Medulla oblongata (tissue), 1 donor: ENCODE results near the gene NAPG.
"Not testable (repeated sequence)": the region's sequence is repeated elsewhere in the genome, so short reads cannot be mapped to it uniquely, and the experiment has no call there.

Experiments
- DNase-seq: peaks from one replicate; pipeline ENCODE4 v3.0.0-alpha.2; 2015; ENCODE audit errors: extremely low spot score

NAPG gene

DNA sequence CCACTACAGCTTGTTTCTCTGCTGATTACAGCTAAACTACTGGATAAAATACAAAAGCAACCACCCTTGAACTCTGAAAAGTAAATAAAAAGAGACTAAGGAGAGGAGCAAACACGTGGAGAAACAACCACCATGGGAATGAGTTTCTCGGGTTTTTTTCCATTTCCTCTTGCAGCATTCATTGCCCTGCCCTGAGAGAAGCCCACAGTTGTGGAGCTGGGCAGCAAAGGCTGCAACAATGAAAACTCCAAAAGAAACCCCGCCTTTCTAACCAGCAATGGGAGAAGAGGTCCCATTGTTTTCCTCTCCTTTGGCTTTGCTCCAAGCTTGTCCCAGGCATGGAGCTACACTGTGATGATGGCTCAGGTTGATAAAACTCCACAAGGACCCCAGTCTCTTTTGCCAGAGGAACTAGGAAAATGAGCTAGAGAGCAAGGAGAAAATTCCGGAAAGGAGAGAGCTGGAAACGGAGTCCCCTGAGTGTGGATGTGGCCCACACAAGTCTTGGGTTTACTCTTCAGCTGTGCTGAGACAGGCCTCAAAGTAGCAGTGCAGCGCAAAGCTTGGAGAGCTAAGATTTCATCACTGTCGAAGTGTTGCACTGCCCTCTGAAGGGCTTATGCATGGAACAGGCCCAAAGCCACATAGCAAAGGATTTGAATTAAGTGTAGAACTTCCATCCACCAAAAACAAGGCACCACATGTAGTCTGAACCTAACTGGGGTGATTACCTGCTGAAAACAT lies 20.9 kb downstream of the NAPG start:
- DNase-seq = peak; percentile 53

DNA sequence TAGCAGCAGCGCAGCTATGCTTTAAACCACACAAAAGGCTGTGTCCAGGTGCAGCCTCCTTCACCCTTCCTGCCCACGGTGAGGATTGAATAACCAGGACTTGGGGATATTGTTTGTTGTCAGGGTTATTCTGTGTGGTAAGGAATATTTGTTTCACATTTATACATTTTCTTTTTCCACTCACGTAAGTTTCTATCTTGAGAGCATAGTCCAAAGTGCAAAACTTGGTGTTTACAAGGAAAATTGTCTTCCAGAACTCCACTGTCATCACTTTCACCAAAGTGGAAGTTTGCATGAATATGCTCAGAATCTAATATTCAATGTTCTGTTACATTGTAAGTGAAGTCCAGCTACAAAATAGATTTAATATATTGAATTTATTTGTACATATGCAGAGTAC lies 26.4 kb downstream of the NAPG start:
- no peak for DNase-seq

DNA sequence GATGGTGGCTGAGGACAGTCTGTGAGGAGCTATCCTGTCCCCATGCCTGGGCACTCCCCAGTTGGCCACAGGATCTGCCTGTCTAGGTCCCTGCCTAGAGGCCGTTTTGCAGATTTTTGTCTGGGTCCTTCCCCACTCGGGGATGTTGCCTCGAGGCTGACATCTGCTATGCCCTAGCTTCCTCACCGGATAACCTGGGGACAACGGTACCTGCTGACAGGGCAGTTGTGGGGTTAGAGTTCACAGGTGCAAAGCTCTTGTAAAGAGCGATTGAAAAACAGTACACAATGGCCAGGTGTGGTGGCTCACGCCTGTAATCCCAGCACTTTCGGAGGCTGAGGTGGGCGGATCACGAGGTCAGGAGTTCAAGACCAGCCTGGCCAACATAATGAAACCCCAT lies 30.4 kb downstream of the NAPG start:
- DNase-seq = not testable (repeated sequence)

DNA sequence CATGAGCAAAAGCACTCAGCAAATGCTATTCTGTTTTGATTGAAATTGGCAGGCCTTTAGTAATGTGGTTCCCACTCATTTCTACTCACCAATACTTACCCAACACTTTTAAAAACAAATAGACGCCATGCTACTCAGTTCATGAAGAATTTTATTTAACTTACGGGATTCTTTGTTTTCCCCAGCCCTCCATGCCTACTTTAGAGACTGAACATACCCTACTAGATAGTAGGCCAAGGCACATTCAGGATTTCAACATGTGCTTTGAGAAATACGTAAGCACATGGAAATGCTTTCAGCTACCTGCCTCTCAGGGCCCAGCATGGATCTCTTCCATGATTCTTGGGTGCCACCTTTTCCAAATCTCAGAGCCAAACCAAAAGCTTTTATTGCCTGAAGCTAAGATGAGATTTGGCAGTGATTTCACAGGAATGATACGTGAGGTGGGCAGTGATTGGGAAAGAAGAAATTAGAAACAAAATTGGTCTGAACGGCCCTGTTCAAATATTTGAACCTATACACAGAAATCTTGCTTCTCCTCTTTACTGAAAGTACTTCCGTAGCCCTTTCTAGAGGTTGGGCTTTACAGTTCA lies 31.4 kb downstream of the NAPG start:
- DNase-seq = no peak

DNA sequence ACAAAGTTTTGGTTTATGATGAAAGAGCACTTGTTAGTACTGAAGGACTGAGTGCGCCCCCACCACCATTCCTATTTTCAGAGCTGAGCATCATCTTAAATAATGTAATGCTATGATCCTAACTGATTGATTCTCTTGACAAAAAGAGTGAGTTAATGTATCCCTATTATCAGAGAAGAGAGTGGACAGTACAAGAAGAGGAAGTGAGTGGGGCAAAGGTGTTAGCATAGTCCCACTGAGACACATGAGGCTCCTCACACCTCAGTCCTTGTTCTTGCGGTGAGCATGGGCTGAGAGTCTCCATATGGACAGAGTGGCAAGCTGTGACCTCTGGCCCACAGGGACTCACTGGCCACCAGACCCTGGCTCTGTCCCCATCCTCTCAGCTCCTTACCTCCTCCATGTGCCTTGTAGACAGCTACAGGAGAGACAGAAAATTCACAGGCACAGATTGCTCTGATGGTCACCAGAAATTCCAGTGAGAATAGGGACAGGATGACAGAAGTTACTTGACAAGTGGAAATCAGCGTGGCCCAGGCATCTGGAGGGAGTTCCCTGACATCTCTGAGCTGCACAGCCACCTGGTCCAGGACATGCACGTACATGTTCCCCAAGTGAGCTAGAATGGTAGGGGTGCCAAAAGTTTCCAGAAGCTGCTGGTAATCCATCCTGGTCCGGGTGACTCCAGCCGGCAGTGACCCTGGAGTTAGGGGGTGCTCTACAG lies 32.6 kb downstream of the NAPG start:
- DNase-seq = no peak

DNA sequence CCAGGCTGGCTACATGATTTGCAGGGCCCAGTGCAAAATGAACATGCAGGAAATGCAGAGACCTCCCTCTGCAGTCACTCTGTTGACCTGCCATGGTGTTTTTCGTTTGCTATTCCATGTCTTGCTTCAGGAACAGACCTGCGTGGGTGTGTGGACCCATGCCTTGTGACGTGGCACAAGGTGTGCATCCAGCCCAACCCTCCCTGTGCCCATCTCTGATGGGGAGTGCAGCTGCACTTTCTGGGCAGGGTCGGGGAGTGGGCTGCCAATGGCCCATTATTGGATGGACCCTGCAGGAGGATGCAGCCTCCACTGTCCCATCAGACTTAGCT lies 33.1 kb downstream of the NAPG start:
- no peak for DNase-seq

DNA sequence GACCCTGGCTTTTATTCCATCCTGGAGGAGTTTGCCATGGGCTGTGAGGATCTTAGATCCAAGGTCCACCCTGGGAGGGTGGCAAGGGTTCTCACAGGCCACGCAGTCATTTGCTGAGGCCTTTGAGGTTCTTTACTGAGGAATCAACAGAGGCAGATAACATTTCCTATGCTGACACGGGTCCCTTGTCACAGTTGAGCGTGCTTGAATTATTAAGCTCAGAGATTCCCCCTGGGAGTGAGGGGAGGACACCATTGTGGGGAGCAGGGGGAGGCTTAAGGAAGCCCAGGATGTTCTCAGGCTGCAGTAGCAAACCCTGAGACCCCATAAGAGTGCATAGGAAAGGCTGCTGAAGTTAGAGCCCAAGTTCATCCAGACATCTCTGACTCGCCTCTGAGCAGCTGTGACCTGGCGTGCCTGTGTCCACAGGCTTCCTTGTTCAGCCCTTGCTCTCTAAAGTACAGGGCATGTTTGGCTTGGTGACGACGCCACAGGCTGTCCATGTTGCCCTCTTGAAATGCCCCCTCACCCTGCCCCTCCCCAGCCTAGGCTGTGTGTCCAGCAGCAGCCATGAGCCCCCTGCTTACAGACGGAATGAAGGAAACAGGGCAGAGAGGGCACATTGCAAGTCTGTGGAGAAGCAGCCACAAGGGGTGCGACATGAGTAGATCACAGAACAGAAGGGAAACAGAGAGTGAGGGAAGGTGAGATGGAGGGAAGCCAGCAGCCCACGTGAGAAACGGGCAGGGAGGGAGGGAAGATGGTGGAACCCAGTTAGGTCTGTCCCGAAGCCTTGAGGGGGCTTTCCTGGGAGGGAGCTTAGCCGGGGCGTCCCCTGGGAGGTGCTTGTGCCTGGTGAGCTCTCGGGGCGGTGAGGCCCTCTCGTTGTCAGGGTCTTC lies 34.0 kb downstream of the NAPG start:
- DNase-seq = peak; percentile 14

DNA sequence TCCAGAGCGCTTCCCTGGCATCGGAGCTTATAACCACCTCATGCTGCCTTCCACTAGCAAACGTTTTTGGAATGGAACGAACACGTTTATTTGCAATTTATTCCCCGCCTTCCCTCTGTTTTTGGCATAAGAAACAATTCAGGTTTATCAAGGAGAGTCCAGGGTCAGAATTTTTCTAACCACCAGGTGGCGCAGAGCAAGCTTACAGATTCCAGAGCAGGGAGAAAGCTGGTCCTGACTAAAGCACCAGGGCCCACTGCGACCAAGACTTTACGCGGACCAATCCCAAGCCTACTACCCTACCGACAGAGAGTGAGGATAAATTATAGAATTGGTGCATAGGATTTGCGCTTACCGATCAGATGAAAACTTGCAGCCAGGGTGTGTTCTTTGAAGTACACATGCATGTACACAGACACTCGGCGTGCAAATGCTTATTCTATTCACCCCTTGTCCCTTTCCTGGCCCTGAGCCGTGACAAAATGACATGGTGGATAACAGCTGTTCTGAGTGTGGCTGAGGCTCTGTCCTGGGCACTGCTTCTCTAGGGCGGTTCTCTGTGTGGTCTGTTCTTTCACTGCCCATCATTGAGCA lies 34.7 kb downstream of the NAPG start:
- DNase-seq = peak; percentile 92

DNA sequence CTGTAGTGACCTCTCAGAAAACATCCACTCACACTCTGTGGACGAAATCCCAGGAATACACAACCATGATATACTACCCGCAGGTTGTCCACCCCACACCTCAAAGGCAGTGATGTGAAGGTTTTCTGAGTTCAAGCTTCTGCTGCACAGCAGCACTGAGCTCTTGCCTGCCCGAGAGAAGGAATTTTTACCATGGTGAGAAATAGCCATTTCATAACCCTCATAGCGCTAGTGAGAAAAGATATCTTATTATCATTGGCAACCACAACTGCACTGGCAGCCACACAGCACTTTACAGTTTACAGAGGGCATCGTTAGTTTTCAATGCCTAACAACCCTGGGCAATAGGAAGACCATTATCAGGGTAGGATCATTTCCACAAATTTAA lies 36.9 kb downstream of the NAPG start:
- no peak for DNase-seq

DNA sequence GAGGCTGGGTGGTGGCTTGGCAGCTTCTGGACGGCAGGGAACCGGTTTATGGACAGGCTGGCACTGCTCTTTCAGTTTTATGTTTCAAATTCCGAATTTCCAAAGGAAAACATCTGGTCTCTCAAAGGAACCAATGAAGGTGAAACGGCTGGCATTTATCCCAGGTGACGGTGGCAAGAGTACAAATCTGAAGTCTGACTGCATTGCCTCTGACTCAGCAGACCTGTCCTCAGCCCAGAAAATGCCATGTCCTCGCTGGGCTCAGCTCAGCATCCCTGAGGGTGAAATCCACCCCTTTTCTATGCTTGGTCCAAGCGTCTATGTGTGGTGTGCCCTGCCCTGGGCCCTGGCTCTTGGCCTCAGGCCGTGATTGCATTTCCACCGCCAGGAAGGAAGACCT lies 38.1 kb downstream of the NAPG start:
- DNase-seq = no peak

DNA sequence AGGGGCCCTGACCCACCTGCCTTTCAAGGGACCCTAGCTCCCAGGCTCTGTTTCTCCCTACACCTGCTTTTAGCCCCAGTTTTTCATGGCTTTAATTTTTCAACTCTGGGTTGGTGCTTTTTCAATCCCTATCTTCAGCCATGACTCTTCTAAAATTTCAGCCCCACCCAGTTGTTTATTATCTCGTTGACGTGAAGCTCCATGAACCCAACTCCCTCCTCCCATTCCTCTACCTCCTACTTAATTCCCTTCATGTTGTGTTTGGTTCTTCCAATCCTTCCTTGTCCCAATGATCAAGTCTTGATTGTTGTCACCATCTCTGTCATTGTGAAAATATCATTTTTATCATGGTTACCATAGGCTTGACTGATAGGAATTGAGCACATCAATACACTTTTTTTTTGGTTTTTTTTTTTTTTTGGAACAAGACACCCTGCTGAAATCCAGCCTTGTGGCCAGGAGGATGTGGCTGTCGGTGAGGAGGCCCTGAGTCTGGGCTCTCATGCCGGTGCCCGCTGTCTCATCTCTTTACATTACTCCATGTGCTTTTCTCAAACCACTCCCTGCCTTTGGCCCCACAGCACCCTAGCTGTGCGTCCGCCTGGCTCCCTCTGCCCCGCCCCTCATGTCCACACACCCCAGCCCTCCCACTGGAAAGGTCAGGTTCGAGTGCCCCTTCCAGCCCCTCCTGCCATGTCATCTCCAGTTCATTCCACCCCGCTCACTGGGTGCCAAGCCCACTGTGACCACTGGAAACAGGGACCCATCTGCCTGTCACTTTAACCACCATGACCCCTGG lies 39.3 kb downstream of the NAPG start:
- no peak for DNase-seq

DNA sequence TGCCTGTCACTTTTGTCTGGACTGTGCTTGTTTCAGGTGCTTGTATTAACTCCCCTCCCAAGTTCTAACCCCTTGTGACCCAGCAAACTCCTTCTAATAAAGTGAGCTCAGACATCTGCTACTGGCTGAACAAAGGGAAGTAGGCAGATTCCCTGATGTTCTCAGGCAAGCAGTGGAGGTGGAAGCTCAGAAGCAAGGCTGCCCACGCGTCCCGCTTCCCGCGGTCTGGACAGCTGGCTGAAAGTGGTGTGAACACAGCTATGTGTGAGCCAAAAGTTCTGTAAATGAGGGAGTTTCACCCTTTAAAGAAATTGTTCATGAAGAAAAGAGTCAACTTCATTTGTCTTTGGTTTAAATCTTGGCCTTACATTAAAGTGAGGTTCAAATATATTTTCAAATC lies 40.0 kb downstream of the NAPG start:
- no peak for DNase-seq

DNA sequence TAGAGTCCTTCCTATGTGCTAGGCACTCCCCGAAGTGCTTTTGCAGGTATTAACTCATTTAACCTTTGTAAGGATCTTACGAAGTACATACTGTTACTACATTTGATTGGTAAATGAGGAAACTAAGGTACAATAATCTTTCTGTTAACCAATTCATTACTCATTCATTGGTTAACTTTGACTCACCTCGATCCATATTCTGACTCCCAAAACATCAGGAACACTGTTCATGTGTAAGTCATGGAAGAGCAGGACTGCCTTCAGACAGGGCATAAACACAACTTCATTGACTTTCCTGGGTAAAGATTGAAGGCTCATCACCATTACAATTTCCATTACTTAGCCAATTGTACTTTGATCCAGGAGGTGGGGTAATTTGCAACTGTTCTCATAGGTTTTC lies 40.6 kb downstream of the NAPG start:
- no peak for DNase-seq

DNA sequence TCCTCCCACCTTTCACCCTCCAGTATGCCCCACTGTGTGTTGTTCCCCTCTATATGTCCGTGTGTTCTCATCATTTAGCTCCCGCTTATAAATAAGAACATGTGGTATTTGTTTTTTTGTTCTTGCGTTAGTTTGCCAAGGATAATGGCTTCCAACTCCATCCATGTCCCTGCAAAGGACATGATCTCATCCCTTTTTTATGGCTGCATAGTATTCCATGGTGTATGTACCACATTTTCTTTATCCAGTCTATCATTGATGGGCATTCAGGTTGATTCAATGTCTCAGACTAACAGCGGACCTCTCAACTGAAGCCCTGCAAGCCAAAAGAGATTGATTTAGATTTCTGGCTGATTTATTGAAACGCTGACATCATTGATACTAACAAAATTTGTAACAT lies 44.1 kb downstream of the NAPG start:
- DNase-seq = not testable (repeated sequence)

DNA sequence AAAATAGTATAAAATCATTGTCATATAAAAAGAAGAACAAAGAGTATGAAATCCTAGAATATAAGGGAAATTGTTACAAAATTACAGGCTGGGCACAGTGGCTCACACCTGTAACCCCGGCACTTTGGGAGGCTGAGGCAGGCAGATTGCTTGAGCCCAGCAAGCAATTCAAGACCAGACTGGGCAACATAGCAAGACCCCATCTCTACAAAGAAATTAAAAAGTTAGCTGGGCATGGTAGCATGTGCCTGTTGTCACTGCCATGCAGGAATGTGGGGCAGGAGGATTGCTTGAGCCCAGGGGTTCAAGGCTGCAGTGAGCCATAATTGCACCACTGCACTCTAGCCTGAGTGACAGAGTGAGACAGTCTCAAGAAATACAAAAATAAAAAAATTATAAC lies 44.8 kb downstream of the NAPG start:
- DNase-seq = no peak

DNA sequence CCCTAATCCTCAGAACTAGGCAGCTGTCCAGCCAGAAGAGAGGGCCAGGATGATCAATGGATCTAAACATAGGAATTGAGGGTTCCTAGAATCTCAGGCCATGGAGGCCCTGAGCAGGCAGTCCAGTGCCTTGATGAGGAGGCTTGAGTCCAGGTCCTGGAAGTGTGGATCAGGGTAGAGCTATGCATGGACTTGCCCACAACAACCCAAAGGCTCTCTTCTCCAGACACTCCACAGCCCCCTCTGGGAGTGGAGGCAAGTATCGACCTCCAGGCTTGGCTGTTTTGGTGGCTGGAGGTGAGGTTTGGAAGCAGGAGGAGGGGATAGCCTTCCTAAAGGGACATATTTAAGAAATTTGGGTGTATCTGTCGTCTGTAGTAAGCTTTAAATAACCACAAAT lies 45.7 kb downstream of the NAPG start:
- no peak for DNase-seq

DNA sequence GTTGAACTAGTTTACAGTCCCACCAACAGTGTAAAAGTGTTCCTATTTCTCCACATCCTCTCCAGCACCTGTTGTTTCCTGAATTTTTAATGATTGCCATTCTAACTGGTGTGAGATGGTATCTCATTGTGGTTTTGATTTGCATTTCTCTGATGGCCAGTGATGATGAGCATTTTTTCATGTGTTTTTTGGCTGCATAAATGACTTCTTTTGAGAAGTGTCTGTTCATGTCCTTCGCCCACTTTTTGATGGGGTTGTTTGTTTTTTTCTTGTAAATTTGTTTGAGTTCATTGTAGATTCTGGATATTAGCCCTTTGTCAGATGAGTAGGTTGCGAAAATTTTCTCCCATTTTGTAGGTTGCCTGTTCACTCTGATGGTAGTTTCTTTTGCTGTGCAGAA lies 47.4 kb downstream of the NAPG start:
- not testable (repeated sequence) for DNase-seq

DNA sequence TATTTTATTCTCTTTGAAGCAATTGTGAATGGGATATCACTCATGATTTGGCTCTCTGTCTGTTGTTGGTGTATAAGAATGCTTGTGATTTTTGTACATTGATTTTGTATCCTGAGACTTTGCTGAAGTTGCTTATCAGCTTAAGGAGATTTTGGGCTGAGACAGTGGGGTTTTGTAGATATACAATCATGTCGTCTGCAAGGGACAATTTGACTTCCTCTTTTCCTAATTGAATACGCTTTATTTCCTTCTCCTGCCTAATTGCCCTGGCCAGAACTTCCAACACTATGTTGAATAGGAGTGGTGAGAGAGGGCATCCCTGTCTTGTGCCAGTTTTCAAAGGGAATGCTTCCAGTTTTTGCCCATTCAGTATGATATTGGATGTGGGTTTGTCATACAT lies 48.6 kb downstream of the NAPG start:
- DNase-seq = not testable (repeated sequence)

DNA sequence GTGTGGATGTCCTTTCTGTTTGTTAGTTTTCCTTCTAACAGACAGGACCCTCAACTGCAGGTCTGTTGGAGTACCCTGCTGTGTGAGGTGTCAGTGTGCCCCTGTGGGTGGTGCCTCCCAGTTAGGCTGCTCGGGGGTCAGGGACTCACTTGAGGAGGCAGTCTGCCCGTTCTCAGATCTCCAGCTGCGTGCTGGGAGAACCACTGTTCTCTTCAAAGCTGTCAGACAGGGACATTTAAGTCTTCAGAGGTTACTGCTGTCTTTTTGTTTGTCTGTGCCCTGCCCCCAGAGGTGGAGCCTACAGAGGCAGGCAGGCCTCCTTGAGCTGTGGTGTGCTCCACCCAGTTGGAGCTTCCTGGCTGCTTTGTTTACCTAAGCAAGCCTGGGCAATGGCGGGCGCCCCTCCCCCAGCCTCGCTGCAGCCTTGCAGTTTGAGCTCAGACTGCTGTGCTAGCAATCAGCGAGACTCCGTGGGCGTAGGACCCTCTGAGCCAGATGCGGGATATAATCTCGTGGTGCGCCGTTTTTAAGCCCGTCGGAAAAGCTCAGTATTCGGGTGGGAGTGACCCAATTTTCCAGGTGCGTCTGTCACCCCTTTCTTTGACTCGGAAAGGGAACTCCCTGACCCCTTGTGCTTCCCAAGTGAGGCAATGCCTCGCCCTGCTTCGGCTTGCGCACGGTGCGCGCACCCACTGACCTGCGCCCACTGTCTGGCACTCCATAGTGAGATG lies 52.2 kb downstream of the NAPG start:
- not testable (repeated sequence) for DNase-seq

DNA sequence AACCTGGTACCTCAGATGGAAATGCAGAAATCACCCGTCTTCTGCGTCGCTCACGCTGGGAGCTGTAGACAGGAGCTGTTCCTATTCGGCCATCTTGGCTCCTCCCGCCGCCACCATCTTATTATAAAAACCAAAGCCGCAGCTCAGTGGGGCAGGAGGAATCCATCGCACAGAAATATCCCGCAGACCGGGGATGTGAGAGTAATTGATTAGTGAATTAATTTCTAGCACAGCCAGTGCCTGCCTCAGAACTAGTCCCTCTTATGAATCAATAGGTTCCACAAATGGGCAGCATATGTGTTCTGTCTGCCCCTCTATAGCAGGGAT lies 52.7 kb downstream of the NAPG start:
- not testable (repeated sequence) for DNase-seq
